NCI-H460 (cell line): ENCODE measurements around the gene GRIN2A. TPM values are rescaled to one million over a fixed set of nuclear protein-coding genes. Genes with fewer than 3 reads are reported as not detected.
"Not testable (repeated sequence)": the region's sequence is repeated elsewhere in the genome, so short reads cannot be mapped to it uniquely, and the experiment has no call there.

Experiments used
- DNase-seq: peaks from one replicate; pipeline ENCODE4 v3.0.0-alpha.2; 2016; ENCODE audit warnings: low read depth; ENCODE audit errors: extremely low read depth
- total RNA-seq: library from RNA; depleted of rRNA; stranded (reverse); fragments of >200 nt; shearing (Covaris generic); gene quantifications from 2 replicates; pipeline ENCODE4 v1.2.3, GENCODE V29; 2014

GRIN2A gene
- total RNA-seq, 1 experiment from 2014 or later: not detected

DNA sequence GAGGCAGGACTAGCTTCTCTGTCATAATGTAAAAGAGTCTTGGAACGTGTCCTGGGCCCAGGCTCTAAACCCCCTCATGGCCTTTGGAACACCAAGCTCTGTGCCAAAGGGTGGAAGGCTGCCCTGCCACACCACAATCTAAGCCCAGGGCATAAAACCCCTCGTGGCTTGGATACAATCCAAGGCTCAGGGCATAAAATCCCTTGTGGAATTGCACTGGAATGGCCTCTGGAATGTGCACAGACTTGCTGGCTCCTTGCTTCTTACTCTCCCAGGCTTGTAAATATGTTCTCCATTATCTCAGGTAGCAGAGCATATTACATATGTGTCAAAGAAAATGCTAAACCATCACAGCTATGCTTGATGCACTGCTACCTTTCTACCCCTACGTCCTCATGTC is 306.2 kb downstream of the GRIN2A start:
- DNase-seq: not testable (repeated sequence)

DNA sequence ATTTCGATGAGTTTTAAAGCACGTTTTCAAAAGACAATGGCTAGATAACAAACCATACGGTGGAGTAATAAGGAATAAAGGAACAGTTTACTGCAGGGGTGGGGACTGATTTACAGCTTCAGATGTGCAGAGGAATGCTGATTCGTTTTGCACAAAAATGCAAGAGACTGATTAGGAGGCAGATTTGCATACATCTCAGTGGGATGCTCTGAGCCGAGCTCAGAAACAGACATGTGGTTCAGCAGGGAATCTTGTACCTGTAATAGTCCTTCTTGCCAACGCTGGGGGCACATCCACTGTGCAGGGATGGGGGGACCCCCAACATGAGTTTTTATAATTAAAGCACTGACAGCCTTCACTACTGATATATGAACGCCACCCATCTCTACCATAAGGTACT is 308.0 kb downstream of the GRIN2A start:
- no peak for DNase-seq

DNA sequence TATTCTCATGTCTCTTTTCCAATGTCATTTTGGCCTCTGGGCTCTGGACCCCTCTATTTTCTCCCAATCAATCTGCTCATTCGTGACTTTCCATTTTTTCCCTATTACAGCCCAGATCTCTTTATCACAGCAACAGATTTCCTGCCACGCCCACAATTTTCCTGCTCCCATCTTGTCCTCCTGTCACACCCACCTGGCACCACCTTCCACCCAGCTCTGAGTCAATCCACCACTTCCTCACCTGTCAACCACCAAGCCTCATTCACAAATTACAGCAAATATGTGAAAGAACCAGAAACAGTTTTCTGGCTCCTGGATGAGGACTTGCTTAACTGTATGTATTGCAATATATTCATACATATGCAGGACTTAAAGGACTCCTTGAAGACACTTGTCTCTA is 311.3 kb downstream of the GRIN2A start:
- no peak for DNase-seq

DNA sequence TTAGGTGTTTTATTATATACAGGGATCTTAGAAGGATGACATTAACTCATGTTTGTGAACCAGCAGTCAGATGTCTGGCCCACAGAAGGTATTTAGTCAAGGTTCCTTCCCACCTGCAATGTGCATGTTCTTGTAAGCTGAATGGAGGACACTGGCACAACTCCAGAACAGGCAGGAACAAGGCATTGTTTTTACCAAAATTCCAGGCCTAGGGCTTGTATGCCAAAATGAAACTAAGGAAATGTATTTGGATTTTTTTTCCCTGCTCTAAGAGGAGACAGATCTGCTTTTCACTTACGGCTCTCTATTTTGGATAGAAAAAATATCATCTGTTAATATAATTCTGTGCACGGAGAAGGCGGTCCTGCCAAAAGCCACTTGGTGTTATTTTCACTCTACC is 312.5 kb downstream of the GRIN2A start:
- DNase-seq: no peak

DNA sequence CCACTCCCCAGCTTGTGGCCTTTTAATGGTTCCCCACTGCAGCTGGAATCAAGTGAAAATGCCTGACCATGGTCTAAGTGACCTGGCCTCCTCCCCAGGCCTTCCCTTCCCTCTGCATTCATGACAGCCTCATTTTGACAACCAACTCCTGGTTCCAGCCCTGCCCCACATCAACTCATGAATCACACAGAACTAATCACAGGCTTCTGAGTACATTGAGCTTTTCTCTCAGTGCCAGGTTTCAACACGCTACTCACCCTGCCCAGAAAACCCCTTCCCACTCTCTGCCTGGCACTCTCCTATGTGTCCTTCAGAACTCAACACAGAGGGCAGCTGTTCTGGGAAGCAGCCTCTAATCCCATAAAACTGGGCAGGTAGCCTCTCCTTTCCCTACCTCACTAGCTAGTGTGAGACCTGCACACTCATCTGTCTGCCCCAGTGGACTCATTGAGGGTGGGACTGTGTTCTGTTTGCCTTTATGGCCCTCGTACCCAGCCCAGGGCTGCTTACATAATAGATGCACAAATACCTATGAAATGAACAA is 313.6 kb downstream of the GRIN2A start:
- DNase-seq: no peak

DNA sequence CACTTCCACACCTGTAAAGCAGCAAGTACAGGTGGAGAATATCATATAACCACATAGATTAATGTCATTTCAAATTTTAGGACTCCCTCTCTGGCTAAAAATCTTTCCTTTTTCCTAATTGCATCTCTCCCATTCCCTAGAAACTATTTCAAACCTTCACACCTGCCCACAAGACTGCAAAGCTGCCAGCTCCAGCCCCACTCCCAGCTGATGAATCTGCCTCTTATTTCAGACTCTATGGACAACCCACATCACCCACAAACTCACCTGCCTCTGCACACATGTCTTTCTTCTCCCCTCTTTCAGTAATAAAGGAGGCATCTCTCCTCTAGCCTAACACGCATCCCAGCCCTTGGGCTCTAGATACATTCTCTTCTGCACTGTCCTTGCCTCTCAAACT is 315.1 kb downstream of the GRIN2A start:
- DNase-seq: no peak

DNA sequence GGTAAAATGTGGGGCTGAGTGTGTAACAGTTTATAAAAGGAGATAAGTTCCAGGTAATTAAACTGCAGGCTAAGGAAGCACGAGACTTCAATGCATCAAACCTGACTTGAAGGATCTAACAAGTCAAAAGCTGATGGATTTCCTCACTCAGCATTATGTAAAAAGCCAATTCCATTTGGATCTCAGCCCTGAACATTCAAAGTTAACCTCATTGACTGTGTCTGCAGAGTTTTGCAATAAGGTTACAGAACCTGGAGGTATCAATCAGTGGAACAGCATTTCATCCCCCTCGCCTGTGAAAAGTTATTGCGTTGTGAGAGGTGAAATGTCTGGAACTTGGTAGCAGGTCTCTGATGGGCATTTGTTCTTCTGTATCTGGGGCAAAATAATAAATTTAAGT is 317.8 kb downstream of the GRIN2A start:
- DNase-seq: no peak

DNA sequence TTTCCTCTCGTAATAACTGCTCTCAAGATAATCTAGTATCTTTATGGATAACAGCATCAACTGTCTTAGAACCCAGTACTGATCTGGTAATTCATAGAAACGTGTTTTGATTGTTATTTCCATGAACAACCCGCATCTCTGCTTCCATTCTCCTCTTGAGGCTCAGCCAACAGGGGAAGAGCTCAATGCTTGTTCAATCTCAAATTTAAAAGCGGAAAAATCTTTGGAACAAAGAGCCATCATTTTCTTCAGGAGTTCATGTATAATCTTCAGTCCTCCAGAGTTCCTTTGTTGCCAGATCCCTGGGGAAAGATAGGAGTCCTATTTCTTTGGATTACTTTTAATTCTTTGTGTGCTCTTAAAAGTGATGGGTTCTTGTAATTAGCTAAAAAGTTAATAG is 319.9 kb downstream of the GRIN2A start:
- DNase-seq: no peak

DNA sequence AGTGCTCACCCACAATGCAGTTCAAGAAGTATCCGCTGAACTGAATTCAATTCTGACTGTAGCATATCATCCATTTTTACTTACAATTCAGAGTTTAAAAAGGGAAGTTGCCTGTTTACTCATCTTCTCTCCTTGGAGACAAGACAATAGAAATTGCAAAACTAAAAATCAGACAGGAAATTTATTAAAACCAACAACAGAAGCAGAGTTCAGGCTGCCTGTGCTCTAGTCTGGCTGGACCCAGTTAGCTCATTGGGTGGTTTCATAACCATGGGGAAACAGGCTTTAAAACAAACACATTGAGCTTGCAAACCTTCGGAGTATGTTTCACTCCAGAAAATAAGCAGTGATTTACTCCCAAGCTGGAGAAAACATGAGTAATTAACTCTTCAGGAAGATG is 321.4 kb downstream of the GRIN2A start:
- no peak for DNase-seq

DNA sequence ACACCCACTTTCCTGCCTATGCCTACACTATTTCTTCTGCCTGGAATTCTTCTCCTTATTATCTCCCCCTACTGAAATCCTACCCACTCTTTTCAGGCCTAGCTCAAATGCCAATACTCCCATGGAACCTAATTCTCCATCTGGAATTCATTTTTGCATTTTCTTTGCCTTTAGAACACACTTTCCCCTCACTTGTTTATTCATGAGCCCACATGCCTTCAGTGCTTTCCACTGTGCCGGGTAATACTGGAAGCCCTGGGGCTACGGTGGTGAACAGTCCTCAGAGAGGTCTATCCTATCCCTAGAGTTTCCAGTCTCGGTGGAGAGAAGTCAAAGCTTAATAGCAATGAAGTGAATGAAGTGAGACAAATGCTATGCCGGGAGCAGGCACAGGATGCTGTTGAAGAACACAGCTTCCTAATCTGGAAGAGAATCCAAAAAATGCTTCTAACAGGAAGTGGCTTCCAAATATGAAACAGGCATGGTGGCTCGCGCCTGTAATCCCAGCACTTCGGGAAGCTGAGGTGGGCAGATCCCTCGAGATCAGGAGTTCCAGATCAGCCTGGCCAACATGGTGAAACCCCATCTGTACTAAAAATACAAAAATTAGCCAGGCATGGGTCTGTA is 322.4 kb downstream of the GRIN2A start:
- DNase-seq: no peak

DNA sequence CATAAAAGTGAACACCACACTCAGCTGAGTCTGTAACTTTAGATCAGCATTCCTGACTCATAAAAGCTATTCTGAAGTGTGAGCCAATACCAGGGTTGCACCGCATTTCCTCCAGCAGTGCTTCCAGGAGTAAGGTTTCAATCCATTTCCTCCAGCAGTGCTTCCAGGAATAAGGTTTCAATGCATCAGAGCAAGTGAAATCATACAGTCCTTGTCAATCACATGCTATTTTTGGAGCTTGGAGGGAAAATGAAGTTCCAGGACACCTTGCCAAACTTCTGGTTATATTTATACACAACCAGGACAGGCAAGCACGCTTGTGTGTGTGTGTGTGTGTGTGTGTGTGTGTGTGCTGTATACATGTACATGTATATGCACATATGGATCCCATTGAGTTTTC is 327.6 kb downstream of the GRIN2A start:
- DNase-seq: no peak

DNA sequence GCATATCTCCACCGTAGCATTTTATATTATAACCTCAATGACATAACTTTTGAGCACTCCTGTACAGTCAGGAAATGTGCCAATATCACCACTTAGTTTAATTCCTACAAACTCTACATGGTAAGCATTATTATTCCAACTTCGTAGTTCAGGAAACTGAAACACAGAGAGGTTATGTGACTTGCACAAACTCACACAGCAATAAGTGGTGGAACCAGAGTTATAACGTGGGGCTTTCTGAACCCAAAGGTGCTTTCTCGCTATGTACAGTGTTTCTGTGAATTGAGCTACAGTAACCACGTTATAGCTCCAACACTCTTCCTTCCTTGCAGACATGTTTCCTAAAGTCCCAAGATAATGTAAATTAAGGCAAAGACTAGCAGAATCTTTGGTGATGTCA is 330.2 kb downstream of the GRIN2A start:
- DNase-seq: no peak

DNA sequence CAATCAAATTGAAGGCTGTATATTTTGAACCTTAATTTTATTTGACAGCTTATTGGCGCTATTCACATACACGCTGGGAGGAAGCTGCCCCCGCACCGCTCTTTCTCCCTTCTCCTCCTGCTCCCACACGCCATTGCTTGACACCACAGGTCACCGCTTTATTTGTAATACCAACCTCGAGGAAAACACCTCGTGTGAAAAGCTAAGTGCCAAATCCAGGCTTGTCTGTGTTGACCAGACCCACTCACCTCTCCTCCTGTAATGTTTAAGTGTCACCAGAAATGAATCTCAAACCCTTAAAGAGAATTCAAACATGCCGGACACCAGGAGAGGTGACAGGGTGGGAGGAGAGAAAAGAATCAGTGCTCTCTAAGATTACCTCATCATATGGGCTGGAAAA is 331.4 kb downstream of the GRIN2A start:
- DNase-seq: no peak

DNA sequence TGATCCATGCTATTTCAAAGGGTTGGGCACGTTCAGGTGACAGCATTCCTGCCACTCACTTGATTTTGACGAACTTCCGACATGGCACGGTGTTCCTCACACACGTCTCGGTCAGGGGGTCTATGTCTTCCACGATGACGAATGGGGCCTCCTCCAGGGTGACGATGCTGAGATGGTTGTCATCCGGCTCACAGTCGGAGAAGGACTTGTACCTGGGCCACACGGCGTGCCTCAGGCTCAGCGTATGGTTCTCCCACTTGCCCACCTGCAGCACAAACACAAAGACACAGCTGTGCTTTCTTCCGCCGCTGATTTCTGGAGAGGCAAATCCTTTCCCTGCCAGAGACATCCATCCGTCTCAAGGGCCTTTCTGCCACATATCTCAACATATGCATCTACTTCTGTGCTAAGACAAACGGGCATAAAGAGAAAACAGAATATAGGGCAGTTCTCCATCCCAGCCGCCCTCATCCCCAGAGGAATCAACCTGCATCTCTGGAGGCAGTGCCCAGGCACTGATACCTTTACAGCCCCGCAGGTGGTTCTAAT is 332.5 kb downstream of the GRIN2A start:
- DNase-seq: no peak

DNA sequence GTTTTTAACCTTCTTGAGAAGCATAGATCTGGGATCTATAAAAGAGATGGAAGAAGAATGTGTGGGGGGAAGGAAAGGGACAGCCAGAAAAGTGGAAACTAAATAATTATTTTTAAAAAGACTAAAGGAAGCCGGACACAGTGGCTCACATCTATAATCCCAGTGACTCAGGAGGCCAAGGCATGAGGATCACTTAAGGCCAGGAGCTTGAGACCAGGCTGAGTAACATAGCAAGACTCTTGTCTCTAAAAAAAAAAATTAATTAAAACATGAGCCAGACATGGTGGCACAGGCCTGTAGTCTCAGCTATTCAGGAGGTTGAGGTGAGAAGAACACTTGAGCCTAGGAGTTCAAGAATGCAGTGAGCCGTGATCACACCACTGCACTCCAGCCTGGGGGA is 335.1 kb downstream of the GRIN2A start:
- DNase-seq: no peak

DNA sequence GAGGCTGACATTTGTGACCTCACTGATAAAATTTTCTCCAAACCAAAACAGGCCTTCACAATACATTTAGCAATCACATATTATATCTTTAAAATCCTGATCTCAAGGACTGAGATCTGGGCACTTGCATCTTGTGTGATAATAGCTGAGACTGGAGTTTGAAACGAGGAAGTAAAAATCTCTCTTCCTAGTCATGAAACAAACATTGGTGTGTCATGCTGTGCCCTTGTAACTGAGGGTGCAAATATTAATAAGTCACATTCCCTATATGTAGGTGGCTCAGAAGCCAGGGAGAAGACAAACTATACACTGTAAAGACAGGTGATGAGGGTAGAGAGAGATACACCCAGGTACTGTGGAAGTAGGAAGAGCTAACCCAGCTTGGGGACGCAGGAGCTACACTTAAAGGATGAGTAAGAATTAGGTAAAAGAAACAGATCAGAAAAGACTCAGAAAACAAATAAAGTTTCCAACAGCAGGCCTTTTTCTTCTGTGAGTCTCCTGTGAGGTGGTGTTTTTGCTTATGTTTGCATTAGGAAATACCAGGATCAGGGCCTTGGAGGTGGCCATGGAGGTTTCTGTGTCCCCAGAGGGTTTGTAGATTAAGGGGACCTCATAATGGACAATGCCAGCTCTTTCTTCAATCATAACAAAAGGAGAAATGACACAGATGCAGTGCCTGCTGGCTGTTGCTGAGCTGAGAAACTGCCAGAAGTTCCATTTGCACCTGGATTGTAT is 335.7 kb downstream of the GRIN2A start:
- DNase-seq: no peak

DNA sequence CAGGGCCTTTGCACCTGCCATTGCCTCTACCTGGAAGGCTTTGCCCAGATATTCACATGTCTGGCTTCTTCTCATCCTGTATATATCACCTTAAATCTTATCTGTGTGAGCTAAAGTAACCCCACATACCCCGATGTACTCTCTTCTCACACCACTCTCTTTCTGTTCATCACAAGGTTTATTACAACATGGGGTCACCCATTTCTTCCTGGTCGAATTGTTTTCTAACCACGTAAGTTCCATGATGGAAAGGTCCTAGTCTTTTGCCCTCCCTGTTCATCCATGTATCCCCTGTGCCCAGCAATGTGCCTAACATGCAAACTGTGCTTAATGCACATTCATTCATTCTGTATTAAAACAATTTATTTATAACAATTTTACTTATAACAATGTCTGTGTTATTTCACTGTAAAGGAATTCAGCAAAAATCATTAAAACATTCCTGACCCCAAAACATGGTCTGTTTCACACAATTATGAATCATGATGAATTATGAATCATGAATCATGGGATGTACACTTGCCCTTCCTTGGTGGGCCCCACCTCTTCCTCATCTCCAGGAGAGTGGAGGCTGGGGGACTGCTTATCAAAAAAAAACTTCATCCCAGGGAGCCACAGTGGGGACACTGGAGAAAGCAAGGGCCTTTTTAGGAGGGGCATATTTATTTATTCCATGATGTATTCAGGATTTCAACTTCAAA is 336.4 kb downstream of the GRIN2A start:
- no peak for DNase-seq

DNA sequence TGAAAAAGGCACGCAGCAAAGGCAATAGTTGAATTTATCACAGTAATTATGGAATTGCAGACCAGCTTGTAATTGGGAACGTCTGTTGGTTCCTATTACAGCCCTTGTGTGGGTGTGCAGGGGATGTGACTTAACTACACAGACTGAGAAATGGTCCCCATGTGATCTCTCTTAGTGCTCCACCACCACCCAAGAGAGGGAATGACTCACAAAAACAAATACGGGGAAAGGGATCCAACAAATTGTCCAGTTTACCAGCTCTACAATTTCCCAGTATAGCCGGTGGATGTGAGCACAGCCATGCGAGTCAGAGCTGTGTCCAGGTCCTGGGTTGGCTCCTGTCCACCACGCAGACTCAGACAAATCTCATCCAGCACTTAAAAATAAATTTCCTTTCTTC is 337.9 kb downstream of the GRIN2A start:
- no peak for DNase-seq

DNA sequence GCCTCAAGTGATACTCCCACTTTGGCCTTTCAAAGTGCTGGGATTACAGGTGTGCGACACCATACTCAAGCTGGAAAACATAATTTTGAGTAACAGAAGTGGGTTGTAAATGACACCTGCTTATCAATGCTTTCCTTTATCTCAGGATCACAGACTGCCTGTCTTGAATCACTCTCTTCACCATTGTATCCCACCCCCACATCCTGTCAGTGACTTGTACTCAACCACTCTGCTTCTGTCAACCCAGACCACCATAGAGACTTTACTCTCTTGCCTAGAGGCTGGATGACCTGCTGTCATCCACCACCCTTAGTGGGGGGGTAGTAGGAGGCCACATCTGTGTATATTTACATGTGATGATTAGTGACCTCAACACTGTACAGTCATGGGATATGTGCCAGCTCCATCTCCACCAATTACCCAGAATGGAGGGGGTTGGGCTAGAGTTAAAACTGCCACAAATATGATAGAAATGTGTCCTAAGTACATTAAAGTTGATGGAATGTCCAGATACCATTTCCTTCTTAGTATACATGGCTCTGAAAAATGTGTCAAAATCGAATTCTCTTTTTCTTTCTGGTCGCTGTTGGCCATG is 338.7 kb downstream of the GRIN2A start:
- DNase-seq: no peak

DNA sequence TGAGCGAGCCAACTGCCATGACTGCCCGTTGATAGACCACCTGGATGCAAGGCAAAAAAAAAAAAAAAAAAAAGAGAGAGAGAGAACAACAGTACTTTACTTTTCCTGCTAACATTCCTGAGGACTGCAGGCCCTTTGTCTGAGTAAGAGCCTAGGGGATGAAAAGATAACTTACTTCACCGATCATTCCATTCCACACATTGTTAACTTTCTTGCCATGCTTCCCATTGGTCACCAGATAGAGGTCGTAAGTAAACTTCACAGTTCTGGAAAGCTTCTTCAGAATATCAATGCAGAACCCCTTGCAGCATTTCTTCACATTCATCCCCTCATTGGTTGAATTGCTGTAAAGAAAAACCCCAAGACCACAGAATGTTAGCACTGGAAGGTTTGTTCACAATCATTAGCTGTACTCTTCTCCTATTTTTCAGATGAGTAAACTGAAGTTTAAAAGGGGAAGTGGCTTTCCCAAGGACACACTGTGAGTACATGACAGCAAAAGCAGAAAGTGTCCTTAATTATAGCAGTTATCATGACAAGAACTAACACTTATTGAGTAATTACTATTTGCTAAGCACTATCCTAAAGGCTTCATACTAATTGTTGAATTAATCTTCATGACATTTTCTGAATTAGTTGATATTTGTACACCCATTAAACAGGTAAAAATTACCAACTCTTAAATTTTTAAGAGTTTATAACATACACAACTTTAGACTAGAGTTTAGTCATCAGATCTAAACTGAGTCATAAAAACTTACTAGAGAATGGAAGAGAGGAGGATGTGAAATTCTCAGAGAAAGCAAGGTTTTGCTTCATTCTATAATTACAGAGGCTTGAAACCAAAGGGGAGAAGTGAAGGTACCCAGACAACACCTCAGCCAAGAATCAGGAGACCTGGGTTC is 341.2 kb downstream of the GRIN2A start:
- no peak for DNase-seq
